ENCODE data around the gene COPS3.

- TF ChIP-seq CTCF (conservative IDR thresholded peaks at IDR 0.05 in 1 of 2, IDR thresholded peaks at IDR 0.05 in 1 of 2; ENCODE audit: extremely low read depth in 1 of 2, insufficient read depth in 1 of 2, low read depth in 1 of 2, low read length in 2 of 2) (no peak), EZH2 (IDR thresholded peaks at IDR 0.05; ENCODE audit: borderline replicate concordance, low read length) (no peak)
Measured at GRCh38 chr17:17305281-17305801, 24.3 kb upstream of the COPS3 start.

Data from mammary epithelial cell (primary cell).